GM21717 (cell line): ENCODE data around the gene ERG.

ENCODE experiments used
- ATAC-seq: cut with Tn5 transposase; IDR thresholded peaks from one replicate; pipeline ENCODE4 v1.9.1; 2021; ENCODE audit warnings: mild to moderate bottlenecking, moderate library complexity; ENCODE audit not compliant: unreplicated experiment

ERG gene

DNA sequence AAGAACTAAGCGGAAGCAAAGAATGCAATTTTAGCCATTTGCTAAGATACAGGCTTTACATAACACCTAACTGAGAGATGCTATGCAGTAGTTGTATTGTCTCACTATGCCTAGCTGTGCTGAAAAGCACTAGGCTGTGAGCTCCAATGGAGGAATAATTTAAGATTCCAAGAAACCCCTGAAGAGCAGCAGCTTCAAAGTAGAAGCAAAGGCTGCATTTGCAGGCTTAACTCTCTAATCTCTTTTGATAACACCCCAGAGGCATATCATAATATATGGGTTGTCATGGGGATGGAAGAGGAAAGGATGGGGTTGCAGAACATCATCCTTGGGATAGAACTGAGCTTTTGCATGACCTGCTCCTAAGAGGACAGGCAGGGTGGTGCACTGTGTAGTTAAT is 102.0 kb downstream of the ERG start:
- ATAC-seq = no peak

DNA sequence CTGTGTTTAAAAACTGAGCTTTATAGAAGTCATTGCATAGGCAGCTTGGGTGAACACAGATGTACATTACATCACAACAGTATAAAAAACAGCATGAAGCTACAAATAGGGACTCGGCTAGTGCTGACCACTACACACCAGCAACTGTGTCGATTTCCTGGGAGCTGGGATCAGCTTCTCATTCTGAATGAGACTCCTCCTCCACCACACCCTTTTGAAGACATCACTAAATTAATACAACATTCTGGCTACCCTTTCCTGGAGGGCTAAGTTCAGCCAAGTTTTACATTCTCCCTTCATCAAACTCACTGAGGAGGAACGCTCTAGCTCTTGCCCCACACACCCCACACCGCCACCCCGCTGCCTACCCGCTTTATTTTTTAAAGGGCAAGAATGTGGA is 102.7 kb downstream of the ERG start:
- ATAC-seq = no peak

- ATAC-seq = no peak
These were observed 105.6 kb downstream of the ERG start for GRCh38 chr21:38392661-38393060.

GRCh38 chr21:38389896-38390295 is 108.4 kb downstream of the ERG start:
- ATAC-seq = no peak

- ATAC-seq = no peak
These were observed 109.0 kb downstream of the ERG start for GRCh38 chr21:38389354-38389676.

- ATAC-seq = no peak
These were observed 109.5 kb downstream of the ERG start for GRCh38 chr21:38388647-38389353.

- ATAC-seq = no peak
These were observed 110.1 kb downstream of the ERG start for GRCh38 chr21:38388203-38388602.

DNA sequence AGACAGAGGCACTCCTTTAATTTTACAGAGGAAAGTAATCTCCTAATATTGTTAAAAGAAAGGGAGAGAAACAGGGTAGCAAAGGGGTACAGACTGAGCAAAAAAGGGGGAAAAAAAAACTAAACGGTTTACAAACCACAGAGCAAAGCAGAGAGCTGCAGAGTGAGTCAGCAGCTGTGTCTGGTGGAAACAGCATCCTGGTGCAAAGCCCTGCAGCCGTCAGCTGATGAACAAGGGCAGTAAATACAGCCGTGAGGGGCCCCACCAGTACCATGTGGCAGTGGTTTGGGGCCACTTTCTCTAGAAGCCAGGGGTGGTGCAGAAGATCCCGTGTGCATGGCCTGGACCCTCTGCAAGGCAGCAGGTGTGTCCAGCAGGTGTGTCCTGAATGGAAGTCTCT is 111.3 kb downstream of the ERG start:
- no peak for ATAC-seq

GRCh38 chr21:38385427-38386175 is 112.7 kb downstream of the ERG start:
- no peak for ATAC-seq

GRCh38 chr21:38384675-38385426 is 113.4 kb downstream of the ERG start:
- ATAC-seq = no peak

DNA sequence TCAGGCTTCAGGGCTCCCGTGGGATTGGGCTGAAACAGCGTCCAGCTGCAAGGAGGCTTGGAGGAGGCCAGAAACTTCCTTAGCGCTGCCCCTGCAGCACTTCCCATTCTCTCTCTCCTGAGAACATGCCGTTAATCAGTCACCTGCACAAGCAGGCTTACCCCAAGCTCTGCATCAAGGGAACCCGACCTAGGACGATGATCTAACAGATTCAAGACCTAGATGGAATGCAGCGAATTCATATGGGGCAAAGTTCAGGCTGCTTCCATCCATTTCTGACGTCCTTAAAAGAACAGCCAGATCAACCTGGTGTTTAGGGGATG is 114.1 kb downstream of the ERG start:
- no peak for ATAC-seq

- no peak for ATAC-seq
These were observed 114.7 kb downstream of the ERG start for GRCh38 chr21:38383411-38384237.

DNA sequence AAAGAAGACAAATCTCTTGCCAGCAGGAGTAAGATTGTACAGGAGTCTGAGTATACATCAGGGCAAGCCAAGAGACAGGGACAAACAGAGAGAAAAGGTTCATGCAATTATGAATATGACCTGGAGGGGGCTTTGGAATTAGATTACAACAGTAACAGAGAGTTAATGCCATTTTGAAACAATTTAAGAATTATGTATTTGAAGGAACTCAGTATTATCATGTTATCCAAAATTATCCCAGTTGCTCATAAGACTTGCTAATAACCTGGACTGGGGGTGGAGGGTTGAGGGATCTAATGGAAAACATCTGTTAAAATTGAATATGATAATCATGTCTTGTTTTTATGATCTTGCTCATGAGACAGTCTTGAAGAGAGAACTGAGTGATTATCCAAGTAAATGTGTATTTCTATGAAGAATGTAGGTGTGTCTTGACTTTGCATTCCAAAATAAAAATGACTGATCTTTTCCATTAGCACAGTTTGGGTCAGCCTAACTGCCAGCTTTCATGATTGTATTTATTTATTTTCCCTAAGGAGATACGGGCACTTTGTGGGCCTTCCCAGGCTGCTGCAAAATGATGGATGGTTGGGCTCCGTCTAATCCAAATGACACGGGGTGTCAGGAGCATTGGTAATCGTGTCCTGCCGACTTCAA is 117.7 kb downstream of the ERG start:
- no peak for ATAC-seq

GRCh38 chr21:38379147-38379546 is 119.1 kb downstream of the ERG start:
- ATAC-seq = no peak

DNA sequence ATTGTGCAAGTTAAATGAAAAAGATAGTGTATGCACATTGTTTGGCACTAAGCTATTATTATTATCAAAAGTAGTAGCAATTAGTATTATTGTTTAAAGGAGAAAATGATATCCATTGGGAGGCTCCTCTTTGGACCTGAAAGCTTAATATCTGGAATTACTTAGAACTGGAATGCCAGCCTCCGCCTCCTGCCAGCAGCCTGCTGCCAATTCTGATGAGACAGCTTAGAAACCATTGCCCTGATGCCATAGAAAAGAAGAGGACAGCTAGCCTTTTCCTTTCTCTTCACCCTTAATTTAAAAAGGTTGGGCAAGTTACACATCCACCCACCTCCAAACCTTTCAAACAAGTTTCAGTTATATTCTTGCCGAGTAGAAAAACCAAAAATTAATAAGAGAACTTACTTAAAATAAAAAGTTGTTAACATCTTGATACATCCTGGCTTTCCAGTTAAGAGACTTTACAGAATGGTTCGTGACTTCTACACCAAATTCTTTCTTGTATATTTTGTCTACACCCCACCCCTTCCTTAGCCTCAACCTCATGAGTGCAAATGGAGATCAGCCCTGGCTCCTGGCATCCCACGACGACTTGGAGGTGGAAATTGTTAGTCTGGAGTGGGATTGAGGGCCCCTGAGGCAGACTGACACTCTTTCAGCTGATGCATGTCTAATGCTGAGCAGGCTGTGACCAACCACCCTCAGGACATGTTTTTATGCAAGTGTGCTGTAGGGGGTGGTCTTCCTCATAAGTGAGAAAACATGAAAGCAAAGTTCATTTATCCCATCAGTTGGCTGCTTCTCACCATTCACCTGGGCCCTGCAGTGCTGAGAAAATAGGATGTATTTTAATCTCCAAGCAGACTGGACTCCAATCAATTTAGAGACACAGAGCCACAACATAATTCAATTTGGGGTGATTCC is 120.8 kb downstream of the ERG start:
- no peak for ATAC-seq

DNA sequence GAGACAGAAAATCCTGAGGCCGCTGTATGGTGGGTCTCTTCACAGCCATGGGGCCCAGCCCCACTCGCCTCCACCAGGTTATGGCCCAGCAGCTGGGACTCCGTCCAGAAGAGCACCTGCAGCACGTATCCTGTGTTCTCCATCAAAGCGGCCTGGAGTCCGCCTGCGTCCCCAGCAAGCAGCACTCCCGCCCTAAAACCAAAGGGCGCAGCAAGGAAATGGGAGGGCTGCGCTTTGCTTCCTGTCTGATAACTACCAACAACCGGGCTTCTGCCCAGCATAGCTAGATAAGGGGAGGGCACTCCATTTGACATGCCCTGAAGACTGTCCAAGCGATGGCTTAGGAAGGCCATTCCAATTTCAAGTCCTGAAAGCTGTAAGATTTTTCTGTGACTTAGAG is 121.6 kb downstream of the ERG start:
- no peak for ATAC-seq

DNA sequence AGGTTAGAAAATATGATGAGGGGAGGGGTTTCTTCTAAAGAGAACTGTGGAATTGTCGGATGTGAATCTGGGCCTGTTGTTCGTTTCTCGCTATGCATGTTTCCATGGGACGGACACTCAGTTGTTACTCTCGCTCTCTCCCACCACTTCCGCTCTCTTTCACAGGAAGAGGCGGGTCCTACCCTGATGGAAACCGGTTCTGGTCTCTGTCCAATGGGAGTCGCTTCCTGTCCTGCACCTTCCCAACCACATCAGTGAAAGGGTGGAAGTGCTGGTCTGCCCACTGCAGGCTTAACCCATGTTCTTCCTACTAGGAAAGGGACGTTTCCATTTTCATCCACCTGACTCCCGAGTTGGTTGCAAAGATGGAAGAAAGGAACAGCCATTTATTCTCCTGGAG is 122.0 kb downstream of the ERG start:
- ATAC-seq = no peak

DNA sequence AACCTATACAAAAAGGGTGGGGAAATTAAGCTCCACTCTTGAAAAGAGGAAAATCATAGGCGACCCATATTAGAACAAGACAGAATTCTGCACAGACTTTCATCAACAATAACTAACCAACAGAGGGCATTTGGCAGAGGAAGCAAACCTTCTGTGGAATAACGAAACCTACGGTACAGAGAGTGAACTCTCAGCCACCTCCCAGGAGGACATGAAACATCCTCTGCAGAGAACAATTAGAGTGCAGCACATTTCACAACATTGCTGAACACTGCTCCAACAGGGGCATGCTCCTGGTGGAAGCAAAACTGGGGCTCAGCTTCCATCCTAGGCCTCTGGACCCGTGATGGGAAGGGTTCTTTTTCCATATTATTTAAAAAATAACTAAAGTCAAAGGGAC is 130.6 kb downstream of the ERG start:
- no peak for ATAC-seq

DNA sequence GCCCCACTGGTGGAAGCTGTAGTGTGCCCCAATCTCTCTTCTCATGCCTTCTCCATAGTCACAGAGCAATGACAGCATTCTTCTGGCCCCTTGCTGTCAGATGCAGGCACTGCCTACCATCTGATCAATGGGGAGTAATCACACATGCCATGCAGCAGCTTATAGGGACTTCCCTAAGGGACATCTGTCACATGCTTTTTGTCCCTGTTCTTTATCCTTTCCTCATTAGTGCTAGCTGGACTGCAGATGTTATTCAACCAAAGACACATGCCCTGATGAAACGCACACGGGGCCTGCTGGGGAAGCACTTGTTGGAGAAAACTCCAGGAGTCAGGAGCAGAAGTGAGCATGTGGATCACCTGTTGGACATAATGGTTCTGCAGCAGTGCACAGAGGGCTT is 132.8 kb downstream of the ERG start:
- ATAC-seq = no peak

DNA sequence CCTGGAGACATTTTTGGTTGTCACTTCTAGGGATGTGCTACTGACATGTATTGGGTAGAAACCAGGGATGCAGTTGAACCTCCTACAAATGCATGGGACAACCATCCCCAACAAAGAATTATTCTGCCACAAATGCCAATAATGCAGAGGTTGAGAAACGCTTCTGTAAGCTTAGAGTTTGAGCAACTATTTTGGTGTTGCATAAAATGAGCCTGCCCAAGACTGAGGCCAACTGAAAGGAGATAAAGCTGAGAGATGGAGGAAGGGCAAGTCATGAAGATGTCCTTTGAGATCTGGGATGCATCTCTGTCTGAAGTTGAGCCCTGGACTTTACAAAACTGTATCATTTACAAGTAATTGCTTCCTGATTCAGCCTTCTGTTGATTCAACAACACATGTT is 134.6 kb downstream of the ERG start:
- no peak for ATAC-seq
